Thyroid gland (tissue), 4 donors: ENCODE data around the gene SEMA3D.

Experiments used
- CTCF ChIP-seq, 6 experiments: fragments of 200-600 bp in 3 of 6; fragments of 450-650 bp in 3 of 6; sonication (generic) in 3 of 6; IDR thresholded peaks; one replicate each; pipeline ENCODE4 v1.5.1; 2016 to 2019; ENCODE audit warnings: antibody characterized with exemption in 6 of 6, mild to moderate bottlenecking in 2 of 6, inconsistent platforms in 1 of 6, moderate library complexity in 1 of 6
- POLR2A ChIP-seq, 2 donors: fragments of 450-650 bp; IDR thresholded peaks; one replicate each; pipeline ENCODE4 v1.6.1; 2017; ENCODE audit warnings: antibody characterized with exemption in 2 of 2, mild to moderate bottlenecking in 2 of 2, moderate library complexity in 1 of 2

- TF ChIP-seq POLR2A (IDR thresholded peaks at IDR 0.05) (no peak), CTCF (IDR thresholded peaks at IDR 0.05) (no peak)
These were observed 120.9 kb downstream of the SEMA3D start for GRCh38 chr7:85065888-85066485.
